GM12874 (cell line): ENCODE results near the gene ZNF221.

Experiments used
- CTCF ChIP-seq: IDR thresholded peaks from 2 replicates; pipeline ENCODE4 v1.5.1; 2011; ENCODE audit warnings: low read depth, mild to moderate bottlenecking, control low read depth, low read length, moderate library complexity; ENCODE audit not compliant: insufficient read depth

ZNF221 gene

GRCh38 chr19:44003461-44004009 lies 52.5 kb downstream of the ZNF221 start:
- 0 out of 2 replicates have a peak, but pooled peaks have one; percentile 5 for TF ChIP-seq CTCF

- no peak for TF ChIP-seq CTCF
Observed at GRCh38 chr19:44005973-44006372, 54.9 kb downstream of the ZNF221 start.

GRCh38 chr19:44007473-44007872 lies 56.4 kb downstream of the ZNF221 start:
- TF ChIP-seq CTCF: no peak

- TF ChIP-seq CTCF: no peak
Observed at GRCh38 chr19:44010468-44010867, 59.4 kb downstream of the ZNF221 start.
